NT2/D1 (cell line): Measurements from ENCODE around the gene ZNF189.

ENCODE experiments used
- SUZ12 ChIP-seq: IDR thresholded peaks from 2 replicates; pipeline ENCODE4 v1.6.1; 2011; ENCODE audit not compliant: insufficient read length, insufficient read depth; ENCODE audit errors: extremely low read depth
- YY1 ChIP-seq: IDR thresholded peaks from 2 replicates; pipeline ENCODE4 v1.6.1; 2011; ENCODE audit not compliant: insufficient read length, insufficient read depth
- ZNF274 ChIP-seq: IDR thresholded peaks from 2 replicates; pipeline ENCODE4 v1.6.1; 2011; ENCODE audit warnings: mild to moderate bottlenecking, low read depth, low read length

DNA sequence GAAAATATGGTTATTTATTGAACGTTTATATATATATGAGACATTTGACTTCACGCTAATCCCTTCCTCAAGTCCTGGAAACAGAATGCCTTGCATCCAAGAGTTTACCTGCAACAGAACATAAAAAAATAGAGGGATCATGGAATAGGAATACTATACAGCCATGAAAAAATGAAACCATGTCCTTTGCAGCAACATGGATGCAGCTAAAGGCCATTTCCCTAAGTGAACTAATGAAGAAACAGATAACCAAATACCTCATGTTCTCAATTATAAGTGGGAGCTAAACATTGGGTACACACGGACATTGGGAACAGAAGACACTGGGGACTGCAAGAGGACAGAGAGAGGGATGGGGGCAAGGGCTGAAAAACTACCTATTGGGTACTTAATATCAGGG is 26.8 kb upstream of the ZNF189 start:
- TF ChIP-seq YY1 (no peak), SUZ12 (no peak), ZNF274 (no peak)
